ENCODE data around the gene CAMK1D. TPM values are rescaled to one million over a fixed set of nuclear protein-coding genes. Genes with fewer than 3 reads are reported as not detected.

The CAMK1D gene
- total RNA-seq, 2 experiments from 2014 or later = 15.4 to 15.5 TPM

DNA sequence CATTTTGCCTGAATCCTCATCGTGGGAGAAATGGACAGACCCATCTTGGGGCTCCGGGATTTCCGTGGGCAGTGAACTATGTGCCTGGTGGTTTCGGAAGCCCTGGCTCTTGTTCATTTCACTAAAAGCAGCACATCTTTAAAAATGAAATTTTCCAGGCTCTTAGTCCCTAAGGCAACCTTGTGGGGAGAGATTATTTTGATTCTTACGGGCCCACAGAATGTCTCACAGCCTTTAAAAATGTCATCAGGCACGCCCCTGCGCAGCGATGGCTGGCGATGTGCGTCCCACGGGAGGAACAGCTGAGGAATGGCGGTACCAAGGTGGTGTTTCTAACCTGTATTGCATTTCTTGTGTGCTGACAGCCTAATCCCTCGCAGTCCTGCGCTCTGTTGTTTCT, 462.5 kb downstream of the CAMK1D start:
- H3K27ac Mint-ChIP-seq = no peak overlapping the region
- H3K4me3 Mint-ChIP-seq = no peak overlapping the region
- no peak for DNase-seq
- no peaks in the 10 kb centered on the region for H3K4me1 Mint-ChIP-seq
- ChIA-PET POLR2A (no interaction called here), CTCF (interaction anchor here (1.0 kb wide), 1 partner anchor 10 kb away, joined by 3 read pairs; no protein-coding TSS in a partner anchor)
- H3K36me3 Mint-ChIP-seq (ENCODE audit: low read depth) = peaks cover 1% of the 10 kb centered on the region
- peaks cover 11% of the 10 kb centered on the region for H3K9me3 Mint-ChIP-seq
- no peaks in the 10 kb centered on the region for H3K27me3 Mint-ChIP-seq

GRCh38 chr10:12812571-12812970, 463.2 kb downstream of the CAMK1D start:
- CTCF ChIA-PET = interaction anchor here (0.6 kb wide), 1 partner anchor 72 kb away, joined by 3 read pairs; no protein-coding TSS in a partner anchor
- Mint-ChIP-seq H3K27me3 (no peaks in the 10 kb centered on the region), H3K27ac (no peak overlapping the region)

GRCh38 chr10:12814166-12814565, 464.8 kb downstream of the CAMK1D start:
- POLR2A ChIA-PET = no interaction called here
- Mint-ChIP-seq H3K27ac (no peak overlapping the region), H3K4me3 (no peak overlapping the region), H3K4me1 (no peaks in the 10 kb centered on the region), H3K36me3 (ENCODE audit: low read depth) (peaks cover 1% of the 10 kb centered on the region), H3K9me3 (peaks cover 11% of the 10 kb centered on the region), H3K27me3 (no peaks in the 10 kb centered on the region)
- CTCF ChIA-PET = interaction anchor here (1.2 to 1.6 kb wide), 2 partner anchors 206 to 285 kb away, joined by 3 read pairs; no protein-coding TSS in a partner anchor
- DNase-seq = no peak

More at GRCh38 chr10:12812571-12812970, 463.2 kb downstream of the CAMK1D start:
- Mint-ChIP-seq H3K36me3 (ENCODE audit: low read depth) (peaks cover 1% of the 10 kb centered on the region), H3K4me3 (no peak overlapping the region), H3K9me3 (peaks cover 11% of the 10 kb centered on the region), H3K4me1 (no peaks in the 10 kb centered on the region)
- POLR2A ChIA-PET = no interaction called here
- no peak for DNase-seq

GRCh38 chr10:12819071-12819470, 469.7 kb downstream of the CAMK1D start:
- Mint-ChIP-seq H3K27ac (no peak overlapping the region), H3K4me1 (no peaks in the 10 kb centered on the region), H3K27me3 (no peaks in the 10 kb centered on the region), H3K9me3 (peaks cover under 1% of the 10 kb centered on the region), H3K36me3 (ENCODE audit: low read depth) (no peaks in the 10 kb centered on the region), H3K4me3 (no peak overlapping the region)
- DNase-seq = no peak
- ChIA-PET POLR2A (no interaction called here), CTCF (no interaction called here)

DNA sequence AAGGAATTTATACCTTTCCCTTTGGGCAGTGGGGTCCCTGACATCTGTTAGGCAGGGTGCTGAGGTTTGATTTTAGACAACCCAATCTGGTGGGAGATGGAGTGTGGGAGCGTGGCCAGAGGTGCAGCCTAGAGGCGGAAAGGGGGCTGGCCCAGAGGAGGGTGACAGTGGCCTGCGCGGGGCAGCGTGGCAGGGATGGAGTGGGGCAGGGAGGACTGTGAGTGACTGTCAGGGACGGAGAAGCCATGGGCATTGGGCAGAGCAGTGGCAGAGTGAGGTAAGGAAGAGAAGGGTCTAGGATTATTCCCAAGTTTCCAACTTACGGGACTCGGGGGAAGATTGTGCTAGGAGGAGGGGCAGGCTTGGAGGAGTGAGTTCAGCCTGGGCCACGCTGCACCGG, 470.3 kb downstream of the CAMK1D start:
- ChIA-PET POLR2A (no interaction called here), CTCF (no interaction called here)
- DNase-seq = no peak
- H3K4me1 Mint-ChIP-seq = no peaks in the 10 kb centered on the region
- no peaks in the 10 kb centered on the region for H3K9me3 Mint-ChIP-seq
- H3K36me3 Mint-ChIP-seq (ENCODE audit: low read depth) = no peaks in the 10 kb centered on the region
- H3K4me3 Mint-ChIP-seq = no peak overlapping the region
- no peak overlapping the region for H3K27ac Mint-ChIP-seq
- H3K27me3 Mint-ChIP-seq = no peaks in the 10 kb centered on the region

DNA sequence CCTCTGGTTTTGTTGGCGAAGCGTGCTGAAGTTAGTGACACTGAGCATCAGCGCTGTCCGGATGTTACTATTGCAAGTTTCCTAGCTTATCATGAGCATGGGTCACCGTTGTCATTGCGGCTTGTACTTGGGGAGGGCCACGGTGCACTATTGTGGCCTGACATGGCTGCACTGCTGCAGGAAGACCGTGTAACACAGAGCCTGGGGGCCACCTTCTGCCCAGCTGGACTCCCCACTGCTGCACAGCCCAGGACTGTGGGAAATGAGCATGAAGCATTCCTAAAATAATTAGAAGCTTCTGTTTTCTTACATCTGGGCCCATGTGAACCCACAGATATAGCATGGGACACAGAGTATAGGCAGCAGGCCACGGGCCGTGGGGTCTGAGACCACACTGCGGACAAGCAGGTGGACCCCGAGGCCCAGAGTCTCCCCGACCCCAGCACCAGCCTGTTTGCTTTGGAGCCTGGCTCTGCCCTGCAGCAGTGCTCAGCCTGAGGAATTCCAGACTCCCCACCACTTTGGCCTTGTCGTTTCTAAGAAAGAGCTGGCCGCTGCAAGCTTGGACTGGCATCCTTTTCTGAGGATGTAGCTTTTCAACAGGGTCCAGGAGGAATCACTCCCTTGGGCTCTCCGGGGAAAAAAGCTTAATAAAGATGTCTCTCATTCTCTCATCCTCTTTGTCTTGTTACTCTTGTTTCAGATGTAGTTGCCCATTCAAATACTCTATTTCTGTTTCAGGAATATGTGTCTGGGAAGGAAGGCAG, 473.0 kb downstream of the CAMK1D start:
- Mint-ChIP-seq H3K27me3 (no peaks in the 10 kb centered on the region), H3K36me3 (ENCODE audit: low read depth) (no peaks in the 10 kb centered on the region), H3K27ac (no peak overlapping the region), H3K4me1 (no peaks in the 10 kb centered on the region), H3K9me3 (no peaks in the 10 kb centered on the region), H3K4me3 (no peak overlapping the region)
- CTCF ChIA-PET = interaction anchor here (0.7 to 1.2 kb wide), 3 partner anchors 11 to 142 kb away, joined by 3 read pairs; no protein-coding TSS in a partner anchor
- POLR2A ChIA-PET = no interaction called here
- no peak for DNase-seq

DNA sequence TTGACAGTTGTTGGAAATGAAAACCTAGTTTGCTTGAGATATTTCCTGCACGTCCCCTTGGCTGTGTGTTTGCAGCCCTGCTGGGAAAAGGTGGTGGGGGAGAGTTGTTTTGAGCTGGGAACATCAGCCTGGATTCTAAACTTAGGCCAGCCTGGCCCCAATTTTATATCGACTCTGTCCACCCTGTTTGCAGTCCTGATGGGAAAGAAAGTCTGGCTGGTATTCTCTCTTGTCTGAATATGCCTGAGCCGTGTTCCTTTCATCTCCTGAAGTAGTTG, 473.5 kb downstream of the CAMK1D start:
- Mint-ChIP-seq H3K27me3 (no peaks in the 10 kb centered on the region), H3K4me1 (no peaks in the 10 kb centered on the region), H3K4me3 (no peak overlapping the region), H3K27ac (no peak overlapping the region), H3K9me3 (no peaks in the 10 kb centered on the region), H3K36me3 (ENCODE audit: low read depth) (no peaks in the 10 kb centered on the region)
- ChIA-PET CTCF (interaction anchor here (1.1 kb wide), 1 partner anchor 142 kb away, joined by 3 read pairs; no protein-coding TSS in a partner anchor), POLR2A (no interaction called here)
- no peak for DNase-seq

DNA sequence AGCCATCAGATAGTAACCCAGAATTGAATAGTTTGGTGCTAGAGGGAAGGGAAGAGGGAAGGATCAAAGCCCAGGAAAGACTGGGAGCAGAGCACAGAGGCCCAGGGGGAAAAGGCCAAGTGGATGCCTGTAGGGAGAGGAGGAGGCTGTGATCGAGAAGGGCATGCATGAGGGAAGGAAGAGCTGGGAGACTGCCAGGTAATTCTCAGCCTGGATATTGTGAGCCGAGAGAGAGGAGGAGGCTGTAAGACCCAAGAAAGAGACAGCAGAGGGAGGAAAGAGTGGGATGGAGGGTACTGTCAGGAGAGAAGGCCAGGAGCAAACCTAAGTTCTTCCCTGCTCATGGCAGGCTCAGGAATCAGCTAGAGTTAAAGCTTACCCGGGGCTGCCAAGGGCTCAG, 474.0 kb downstream of the CAMK1D start:
- Mint-ChIP-seq H3K4me3 (no peak overlapping the region), H3K36me3 (ENCODE audit: low read depth) (no peaks in the 10 kb centered on the region), H3K9me3 (no peaks in the 10 kb centered on the region), H3K27me3 (no peaks in the 10 kb centered on the region), H3K27ac (no peak overlapping the region), H3K4me1 (no peaks in the 10 kb centered on the region)
- DNase-seq = no peak
- POLR2A ChIA-PET = no interaction called here
- CTCF ChIA-PET = interaction anchor here (1.1 kb wide), 1 partner anchor 141 kb away, joined by 3 read pairs; no protein-coding TSS in a partner anchor

- Mint-ChIP-seq H3K27me3 (no peaks in the 10 kb centered on the region), H3K9me3 (no peaks in the 10 kb centered on the region), H3K36me3 (ENCODE audit: low read depth) (no peaks in the 10 kb centered on the region), H3K4me1 (no peaks in the 10 kb centered on the region), H3K27ac (no peak overlapping the region), H3K4me3 (no peak overlapping the region)
- CTCF ChIA-PET = no interaction called here
- POLR2A ChIA-PET = no interaction called here
- no peak for DNase-seq
These were observed 476.0 kb downstream of the CAMK1D start for GRCh38 chr10:12825260-12825849.

- Mint-ChIP-seq H3K27me3 (no peaks in the 10 kb centered on the region), H3K36me3 (ENCODE audit: low read depth) (no peaks in the 10 kb centered on the region), H3K4me3 (no peak overlapping the region), H3K4me1 (no peaks in the 10 kb centered on the region), H3K9me3 (no peaks in the 10 kb centered on the region), H3K27ac (no peak overlapping the region)
- no peak for DNase-seq
- ChIA-PET CTCF (no interaction called here), POLR2A (no interaction called here)
These were observed 477.5 kb downstream of the CAMK1D start for GRCh38 chr10:12826800-12827372.

GRCh38 chr10:12828736-12829135, 479.4 kb downstream of the CAMK1D start:
- H3K9me3 Mint-ChIP-seq = no peaks in the 10 kb centered on the region
- ChIA-PET CTCF (no interaction called here), POLR2A (no interaction called here)
- H3K4me3 Mint-ChIP-seq = no peak overlapping the region
- no peak for DNase-seq
- H3K27ac Mint-ChIP-seq = no peak overlapping the region
- no peaks in the 10 kb centered on the region for H3K27me3 Mint-ChIP-seq
- no peaks in the 10 kb centered on the region for H3K36me3 Mint-ChIP-seq (ENCODE audit: low read depth)
- H3K4me1 Mint-ChIP-seq = no peaks in the 10 kb centered on the region

- Mint-ChIP-seq H3K36me3 (ENCODE audit: low read depth) (no peaks in the 10 kb centered on the region), H3K9me3 (no peaks in the 10 kb centered on the region), H3K27ac (no peak overlapping the region), H3K27me3 (no peaks in the 10 kb centered on the region), H3K4me1 (no peaks in the 10 kb centered on the region), H3K4me3 (no peak overlapping the region)
- DNase-seq = no peak
- ChIA-PET POLR2A (no interaction called here), CTCF (no interaction called here)
These were observed 480.6 kb downstream of the CAMK1D start for GRCh38 chr10:12829831-12830390.

DNA sequence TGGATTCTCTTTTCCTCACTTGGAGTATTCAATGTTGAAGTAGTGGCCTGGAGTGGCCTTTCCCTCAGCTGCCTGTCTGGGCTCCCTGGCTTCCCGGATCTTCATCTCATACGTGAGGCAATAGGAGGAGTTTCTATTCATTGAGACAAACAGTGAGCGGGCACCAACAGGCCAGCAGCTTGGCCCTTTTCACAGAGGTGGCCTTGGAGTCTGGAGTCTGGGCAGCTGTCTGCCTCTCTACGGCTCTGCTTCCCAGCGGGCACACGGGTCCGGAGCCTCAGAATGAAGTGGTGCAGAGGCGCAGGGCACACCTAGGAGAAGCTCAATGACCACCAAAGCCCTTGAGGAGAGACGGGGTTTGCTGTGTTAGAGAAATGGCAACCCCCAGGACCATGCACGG, 482.7 kb downstream of the CAMK1D start:
- H3K9me3 Mint-ChIP-seq = no peaks in the 10 kb centered on the region
- CTCF ChIA-PET = no interaction called here
- POLR2A ChIA-PET = no interaction called here
- no peak overlapping the region for H3K4me3 Mint-ChIP-seq
- H3K4me1 Mint-ChIP-seq = no peaks in the 10 kb centered on the region
- H3K27ac Mint-ChIP-seq = no peak overlapping the region
- no peaks in the 10 kb centered on the region for H3K27me3 Mint-ChIP-seq
- no peaks in the 10 kb centered on the region for H3K36me3 Mint-ChIP-seq (ENCODE audit: low read depth)
- DNase-seq = no peak
